OCI-LY3 (cell line): Measurements from ENCODE around the gene NRF1.
"Not testable (repeated sequence)": the region's sequence is repeated elsewhere in the genome, so short reads cannot be mapped to it uniquely, and the experiment has no call there.

Source experiments
- H2AFZ ChIP-seq: fragments of 200-600, 300-600 bp; shearing (Covaris generic); 2 replicates; pipeline ENCODE4 v1.6.0; 2014; ENCODE audit warnings: antibody characterized with exemption, low read depth, low read length
- H3K27ac ChIP-seq: fragments of 200-600, 300-600 bp; sonication (generic); 2 replicates; pipeline ENCODE4 v1.5.1; 2014; ENCODE audit warnings: mild to moderate bottlenecking, low read length, moderate library complexity, mixed read lengths
- H3K27me3 ChIP-seq: fragments of 200-600, 300-600 bp; sonication (generic); 2 replicates; pipeline ENCODE4 v1.6.1; 2014; ENCODE audit warnings: low read depth, low read length, mixed read lengths
- H3K36me3 ChIP-seq: fragments of 200-600, 300-600 bp; sonication (generic); replicated peaks from 2 replicates; pipeline ENCODE3; 2014; ENCODE audit warnings: low read depth, low read length, mixed read lengths
- H3K4me1 ChIP-seq: fragments of 300-600, 200-600 bp; sonication (generic); 2 replicates; pipeline ENCODE4 v1.6.1; 2014; ENCODE audit warnings: low read length, mixed read lengths
- H3K4me2 ChIP-seq: fragments of 200-600, 300-600 bp; sonication (generic); 2 replicates; pipeline ENCODE4 v1.6.1; 2014; ENCODE audit warnings: low read length, mixed read lengths
- H3K4me3 ChIP-seq: fragments of 300-600, 200-600 bp; sonication (generic); 2 replicates; pipeline ENCODE4 v1.5.1; 2014; ENCODE audit warnings: antibody characterized with exemption, mild to moderate bottlenecking, low read length, moderate library complexity
- H3K79me2 ChIP-seq: fragments of 300-600, 200-600 bp; shearing (Covaris generic); 2 replicates; pipeline ENCODE4 v1.6.1; 2014; ENCODE audit warnings: mild to moderate bottlenecking, low read length, mixed read lengths
- H3K9ac ChIP-seq: fragments of 300-600, 200-600 bp; shearing (Covaris generic); 2 replicates; pipeline ENCODE4 v1.6.0; 2014; ENCODE audit warnings: mild to moderate bottlenecking, low read length, moderate library complexity
- H3K9me3 ChIP-seq: fragments of 200-600, 300-600 bp; shearing (Covaris generic); 2 replicates; pipeline ENCODE4 v1.6.1; 2014; ENCODE audit warnings: low read length, mixed read lengths; ENCODE audit not compliant: insufficient read depth
- H4K20me1 ChIP-seq: fragments of 200-600, 300-600 bp; sonication (generic); 2 replicates; pipeline ENCODE4 v1.6.1; 2016; ENCODE audit warnings: low read length, mixed read lengths; ENCODE audit not compliant: insufficient read depth
- EZH2phosphoT487 ChIP-seq: fragments of 200-600 bp; shearing (Covaris generic); IDR thresholded peaks from 2 replicates; pipeline ENCODE4 v1.6.1; 2018; ENCODE audit warnings: antibody characterized with exemption, mixed run types, low read depth
- TF ChIP-seq, protein P1 (sequence below): fragments of 200-600, 300-600 bp; sonication (generic); IDR thresholded peaks from 2 replicates; pipeline ENCODE4 v1.5.1; 2014; ENCODE audit warnings: antibody characterized with exemption, low read length, low read depth

NRF1 gene

DNA sequence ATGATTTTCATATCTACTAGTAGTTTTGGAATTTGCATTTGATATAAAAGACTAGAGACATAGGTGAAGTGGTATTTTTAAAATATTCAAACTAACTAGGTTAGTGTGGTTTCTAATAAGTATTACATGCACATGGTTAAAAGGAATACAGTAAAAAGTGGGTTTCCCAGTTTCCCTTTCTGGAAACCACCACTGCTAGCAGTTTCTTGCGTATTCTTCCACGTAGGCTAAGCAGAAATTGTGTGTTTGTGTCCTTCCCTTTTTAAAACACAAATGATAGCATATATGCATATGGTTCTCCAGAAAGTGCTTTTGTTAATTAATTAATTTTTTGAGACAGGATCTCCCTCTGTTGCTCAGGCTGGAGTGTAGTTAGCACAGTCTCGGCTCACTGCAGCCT, 15.4 kb downstream of the NRF1 start:
- no peak overlapping the region for H3K4me2 ChIP-seq
- H3K36me3 ChIP-seq, result no peaks in the 10 kb centered on the region
- peaks cover 84% of the 10 kb centered on the region for H3K79me2 ChIP-seq
- TF ChIP-seq, protein P1, sequence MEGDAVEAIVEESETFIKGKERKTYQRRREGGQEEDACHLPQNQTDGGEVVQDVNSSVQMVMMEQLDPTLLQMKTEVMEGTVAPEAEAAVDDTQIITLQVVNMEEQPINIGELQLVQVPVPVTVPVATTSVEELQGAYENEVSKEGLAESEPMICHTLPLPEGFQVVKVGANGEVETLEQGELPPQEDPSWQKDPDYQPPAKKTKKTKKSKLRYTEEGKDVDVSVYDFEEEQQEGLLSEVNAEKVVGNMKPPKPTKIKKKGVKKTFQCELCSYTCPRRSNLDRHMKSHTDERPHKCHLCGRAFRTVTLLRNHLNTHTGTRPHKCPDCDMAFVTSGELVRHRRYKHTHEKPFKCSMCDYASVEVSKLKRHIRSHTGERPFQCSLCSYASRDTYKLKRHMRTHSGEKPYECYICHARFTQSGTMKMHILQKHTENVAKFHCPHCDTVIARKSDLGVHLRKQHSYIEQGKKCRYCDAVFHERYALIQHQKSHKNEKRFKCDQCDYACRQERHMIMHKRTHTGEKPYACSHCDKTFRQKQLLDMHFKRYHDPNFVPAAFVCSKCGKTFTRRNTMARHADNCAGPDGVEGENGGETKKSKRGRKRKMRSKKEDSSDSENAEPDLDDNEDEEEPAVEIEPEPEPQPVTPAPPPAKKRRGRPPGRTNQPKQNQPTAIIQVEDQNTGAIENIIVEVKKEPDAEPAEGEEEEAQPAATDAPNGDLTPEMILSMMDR, result no peak
- no peak for TF ChIP-seq EZH2phosphoT487
- no peak overlapping the region for H3K4me3 ChIP-seq
- no peak overlapping the region for H3K9ac ChIP-seq
- no peak overlapping the region for H3K27ac ChIP-seq
- no peaks in the 10 kb centered on the region for H3K27me3 ChIP-seq
- H4K20me1 ChIP-seq, result peaks cover 34% of the 10 kb centered on the region
- peaks cover 12% of the 10 kb centered on the region for H3K4me1 ChIP-seq
- no peaks in the 10 kb centered on the region for H3K9me3 ChIP-seq
- H2AFZ ChIP-seq, result no peak overlapping the region

DNA sequence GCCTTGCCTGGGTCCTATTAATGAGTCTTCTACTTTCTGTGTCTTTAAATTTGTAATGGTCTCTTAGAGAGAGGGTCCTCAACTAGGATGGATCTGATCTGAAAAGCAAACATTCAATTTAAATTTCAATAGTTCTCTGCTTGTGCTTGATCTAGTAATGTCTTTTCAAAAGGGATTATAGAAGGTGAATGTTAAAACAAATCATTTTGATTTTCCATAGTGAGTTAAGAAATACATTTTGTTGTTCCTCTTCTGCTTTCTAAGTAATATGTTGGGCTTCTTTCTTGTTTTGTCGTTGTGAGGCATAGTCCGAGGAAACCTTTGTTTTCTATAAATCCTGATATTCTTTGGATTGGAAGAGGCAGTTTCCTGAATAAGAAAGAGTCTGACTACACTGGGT, 18.8 kb downstream of the NRF1 start:
- Histone ChIP-seq H3K36me3 (no peaks in the 10 kb centered on the region), H3K9me3 (no peaks in the 10 kb centered on the region), H2AFZ (no peak overlapping the region), H3K79me2 (peaks cover 69% of the 10 kb centered on the region), H3K27ac (no peak overlapping the region), H3K9ac (no peak overlapping the region), H3K4me3 (no peak overlapping the region), H3K27me3 (no peaks in the 10 kb centered on the region), H4K20me1 (peaks cover 26% of the 10 kb centered on the region), H3K4me2 (peak overlapping the region; percentile 42; the same call in 1 of the 2 replicates), H3K4me1 (peaks cover 14% of the 10 kb centered on the region)
- TF ChIP-seq EZH2phosphoT487, result no peak
- TF ChIP-seq, protein P1, result no peak

DNA sequence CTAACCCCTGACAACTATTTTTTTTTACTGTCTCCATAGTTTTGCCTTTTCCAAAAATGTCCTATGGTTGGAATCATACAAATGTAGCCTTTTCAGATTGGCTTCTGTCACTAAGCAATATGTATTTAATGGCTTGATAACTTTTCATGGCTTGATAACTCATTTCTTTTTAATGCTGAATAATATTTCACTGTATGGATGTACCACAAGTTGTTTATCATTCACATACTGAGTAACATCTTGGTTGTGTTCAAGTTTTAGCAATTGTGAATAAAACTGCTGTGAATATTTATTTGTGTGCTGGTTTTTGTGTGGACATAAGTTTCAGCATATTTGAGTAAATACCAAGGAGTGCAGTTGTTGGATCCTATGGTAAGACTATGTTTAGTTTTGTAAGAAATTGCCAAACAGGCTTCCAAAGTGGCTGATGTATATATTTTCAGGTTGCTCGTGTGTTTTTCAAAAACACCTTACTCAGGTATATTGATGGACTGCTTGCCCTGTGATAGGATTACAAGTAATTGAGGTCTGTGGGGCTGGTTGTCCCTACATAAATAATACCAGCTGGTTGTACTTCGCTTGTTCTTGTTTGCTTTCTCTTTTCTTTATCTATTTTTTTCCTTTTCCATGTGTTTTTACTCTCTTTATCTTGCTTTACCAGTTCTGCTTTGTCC, 23.0 kb downstream of the NRF1 start:
- Histone ChIP-seq H3K27me3 (no peaks in the 10 kb centered on the region), H3K4me3 (no peak overlapping the region), H3K4me1 (peaks cover 13% of the 10 kb centered on the region), H3K9me3 (no peaks in the 10 kb centered on the region), H2AFZ (no peak overlapping the region), H4K20me1 (peaks cover 19% of the 10 kb centered on the region), H3K27ac (no peak overlapping the region), H3K36me3 (no peaks in the 10 kb centered on the region), H3K9ac (no peak overlapping the region), H3K4me2 (no peak overlapping the region), H3K79me2 (peaks cover 60% of the 10 kb centered on the region)
- TF ChIP-seq, protein P1, result no peak
- TF ChIP-seq EZH2phosphoT487, result no peak

DNA sequence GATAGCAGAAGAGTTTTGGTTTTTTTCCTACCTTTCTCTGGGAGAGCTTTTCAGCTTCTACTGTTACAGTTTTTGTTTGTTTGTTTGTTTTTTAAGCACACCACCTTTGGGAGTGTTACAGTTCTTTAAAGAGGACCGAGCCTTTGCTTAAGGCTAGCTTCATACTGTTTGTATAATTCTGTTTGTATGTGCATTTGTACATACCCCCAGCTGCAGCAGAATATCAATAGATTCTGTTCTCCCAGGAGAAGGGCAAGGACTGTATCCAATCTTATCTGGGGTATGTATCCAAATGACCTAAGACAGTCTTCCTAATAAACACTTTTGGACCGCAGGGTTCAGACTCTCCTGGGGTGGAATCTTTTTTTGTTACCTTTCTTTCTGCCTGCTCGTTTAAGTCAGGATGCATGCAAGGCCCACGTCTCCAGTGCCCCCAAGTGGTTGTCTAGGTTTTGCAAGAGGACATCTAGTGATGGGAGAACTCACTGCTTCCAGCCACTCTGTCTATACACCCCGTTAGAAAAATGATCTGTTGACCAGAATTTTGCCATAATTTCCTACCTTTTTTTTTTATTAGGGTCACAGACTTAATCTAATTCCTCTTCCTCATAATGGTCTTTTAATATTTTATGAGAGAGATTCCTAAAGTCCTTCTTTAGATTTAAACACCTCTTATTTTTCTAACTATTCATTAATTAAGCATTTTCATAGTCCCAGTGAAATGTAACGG, 23.9 kb downstream of the NRF1 start:
- Histone ChIP-seq H4K20me1 (peaks cover 10% of the 10 kb centered on the region; the same call in 1 of the 2 replicates), H3K79me2 (peaks cover 54% of the 10 kb centered on the region), H3K4me1 (peaks cover 4% of the 10 kb centered on the region), H3K9ac (no peak overlapping the region), H3K4me2 (0 out of 2 replicates have a peak overlapping the region, but pooled peaks have one; percentile 22), H3K36me3 (no peaks in the 10 kb centered on the region), H2AFZ (no peak overlapping the region), H3K27me3 (no peaks in the 10 kb centered on the region), H3K4me3 (no peak overlapping the region), H3K9me3 (no peaks in the 10 kb centered on the region), H3K27ac (no peak overlapping the region)
- TF ChIP-seq, protein P1, result peak; percentile 92
- TF ChIP-seq EZH2phosphoT487, result no peak

DNA sequence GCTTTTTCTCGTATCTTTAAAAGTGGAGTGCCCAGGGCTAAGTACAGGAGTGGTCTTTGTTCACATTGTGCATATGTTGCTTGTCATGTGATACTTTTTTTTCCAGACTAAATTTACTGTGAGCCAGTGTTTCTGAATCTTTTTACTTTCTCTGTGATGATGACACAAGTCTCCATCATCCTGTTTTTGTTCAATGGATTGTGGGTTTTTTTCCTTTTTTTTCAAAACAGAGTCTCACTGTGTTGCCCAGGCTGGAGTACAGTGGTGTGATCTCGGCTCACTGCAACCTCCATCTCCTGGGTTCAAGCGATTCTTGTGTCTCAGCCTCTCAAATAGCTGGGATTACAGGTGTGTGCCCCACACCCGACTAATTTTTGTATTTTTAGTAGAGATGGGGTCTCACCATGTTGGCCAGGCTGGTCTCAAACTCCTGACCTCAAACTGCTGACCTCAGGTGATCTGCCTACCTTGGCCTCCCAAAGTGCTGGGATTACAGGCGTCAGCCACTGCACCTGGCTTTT, 24.6 kb downstream of the NRF1 start:
- H3K27me3 ChIP-seq, H3K4me3 ChIP-seq, H3K9me3 ChIP-seq, H3K9ac ChIP-seq, H2AFZ ChIP-seq, H3K4me1 ChIP-seq, H3K27ac ChIP-seq, H3K4me2 ChIP-seq, H4K20me1 ChIP-seq, H3K36me3 ChIP-seq: not testable (repeated sequence)
- H3K79me2 ChIP-seq, result peaks cover 56% of the 10 kb centered on the region
